ENCODE data around the gene KCNJ3.

KCNJ3 gene

GRCh38 chr2:154688373-154688772, 10.1 kb upstream of the KCNJ3 start:
- no peaks in the 10 kb centered on the region for H3F3A ChIP-seq (ENCODE audit: insufficient read depth, low read length)
- no peak overlapping the region for H2AFZ ChIP-seq (ENCODE audit: low read length)
- no peaks in the 10 kb centered on the region for H3K27me3 ChIP-seq (replicated peaks; ENCODE audit: insufficient read depth, low read length)
- H4K20me1 ChIP-seq (ENCODE audit: insufficient read depth, low read length) = no peaks in the 10 kb centered on the region
- H3K36me3 ChIP-seq (replicated peaks; ENCODE audit: insufficient read depth, low read length) = no peaks in the 10 kb centered on the region
- no peak overlapping the region for H3K9ac ChIP-seq (ENCODE audit: low read length)
- H3K9me2 ChIP-seq (replicated peaks; ENCODE audit: insufficient read depth, low read length) = no peaks in the 10 kb centered on the region
- TF ChIP-seq EZH2phosphoT487 (IDR thresholded peaks at IDR 0.05; ENCODE audit: low read length) = no peak
- TF ChIP-seq CTCF (IDR thresholded peaks at IDR 0.05; ENCODE audit: low read length) = no peak
- H3K9me3 ChIP-seq (replicated peaks; ENCODE audit: insufficient read depth, low read length) = no peaks in the 10 kb centered on the region
- no peak overlapping the region for H3K4me2 ChIP-seq (ENCODE audit: low read depth, low read length)
- no peak for DNase-seq
- peaks cover 14% of the 10 kb centered on the region for H3K4me1 ChIP-seq (ENCODE audit: low read length)
- H3K4me3 ChIP-seq (ENCODE audit: low read length) = no peak overlapping the region
- no peaks in the 10 kb centered on the region for H3K79me2 ChIP-seq (ENCODE audit: low read length)
- H3K27ac ChIP-seq (ENCODE audit: low read length) = no peak overlapping the region

- no peaks in the 10 kb centered on the region for H4K20me1 ChIP-seq (ENCODE audit: insufficient read depth, low read length)
- no peak overlapping the region for H3K9ac ChIP-seq (ENCODE audit: low read length)
- no peak overlapping the region for H3K4me3 ChIP-seq (ENCODE audit: low read length)
- H3K9me2 ChIP-seq (replicated peaks; ENCODE audit: insufficient read depth, low read length) = no peaks in the 10 kb centered on the region
- H3K27ac ChIP-seq (ENCODE audit: low read length) = no peak overlapping the region
- no peaks in the 10 kb centered on the region for H3K79me2 ChIP-seq (ENCODE audit: low read length)
- H3K9me3 ChIP-seq (replicated peaks; ENCODE audit: insufficient read depth, low read length) = no peaks in the 10 kb centered on the region
- no peaks in the 10 kb centered on the region for H3K36me3 ChIP-seq (replicated peaks; ENCODE audit: insufficient read depth, low read length)
- no peaks in the 10 kb centered on the region for H3K27me3 ChIP-seq (replicated peaks; ENCODE audit: insufficient read depth, low read length)
- TF ChIP-seq EZH2phosphoT487 (IDR thresholded peaks at IDR 0.05; ENCODE audit: low read length) (no peak), EZH2 (optimal IDR thresholded peaks at IDR 0.05; ENCODE audit: low read depth, low read length) (no peak), CTCF (IDR thresholded peaks at IDR 0.05; ENCODE audit: low read length) (no peak)
- peaks cover 14% of the 10 kb centered on the region for H3K4me1 ChIP-seq (ENCODE audit: low read length)
- no peaks in the 10 kb centered on the region for H3F3A ChIP-seq (ENCODE audit: insufficient read depth, low read length)
- no peak for DNase-seq
- no peak overlapping the region for H2AFZ ChIP-seq (ENCODE audit: low read length)
- H3K4me2 ChIP-seq (ENCODE audit: low read depth, low read length) = no peak overlapping the region
These were observed 9.3 kb upstream of the KCNJ3 start for GRCh38 chr2:154689158-154689557.

GRCh38 chr2:154692927-154693326, 5.6 kb upstream of the KCNJ3 start:
- Histone ChIP-seq H3K9me2 (replicated peaks; ENCODE audit: insufficient read depth, low read length) (no peaks in the 10 kb centered on the region), H3K27me3 (replicated peaks; ENCODE audit: insufficient read depth, low read length) (no peaks in the 10 kb centered on the region), H3F3A (ENCODE audit: insufficient read depth, low read length) (no peaks in the 10 kb centered on the region), H4K20me1 (ENCODE audit: insufficient read depth, low read length) (no peaks in the 10 kb centered on the region), H3K4me3 (ENCODE audit: low read length) (no peak overlapping the region), H3K9ac (ENCODE audit: low read length) (no peak overlapping the region), H3K4me2 (ENCODE audit: low read depth, low read length) (no peak overlapping the region), H3K79me2 (ENCODE audit: low read length) (no peaks in the 10 kb centered on the region), H3K36me3 (replicated peaks; ENCODE audit: insufficient read depth, low read length) (no peaks in the 10 kb centered on the region), H3K4me1 (ENCODE audit: low read length) (no peaks in the 10 kb centered on the region), H3K27ac (ENCODE audit: low read length) (no peak overlapping the region), H2AFZ (ENCODE audit: low read length) (no peak overlapping the region), H3K9me3 (replicated peaks; ENCODE audit: insufficient read depth, low read length) (no peaks in the 10 kb centered on the region)
- TF ChIP-seq EZH2phosphoT487 (IDR thresholded peaks at IDR 0.05; ENCODE audit: low read length) (no peak), EZH2 (optimal IDR thresholded peaks at IDR 0.05; ENCODE audit: low read depth, low read length) (no peak), CTCF (IDR thresholded peaks at IDR 0.05; ENCODE audit: low read length) (no peak)
- no peak for DNase-seq
